ENCODE data around the gene CDC42BPG. TPM values are rescaled to one million over a fixed set of nuclear protein-coding genes. Genes with fewer than 3 reads are reported as not detected.

CDC42BPG gene
- total and polyA plus RNA-seq, 10 of the 15 experiments (the other 5 are each of a cell fraction or from before 2014, with no cell fraction given): 0.02 to 1.3 (median 0.09) TPM; not detected in 1

DNA sequence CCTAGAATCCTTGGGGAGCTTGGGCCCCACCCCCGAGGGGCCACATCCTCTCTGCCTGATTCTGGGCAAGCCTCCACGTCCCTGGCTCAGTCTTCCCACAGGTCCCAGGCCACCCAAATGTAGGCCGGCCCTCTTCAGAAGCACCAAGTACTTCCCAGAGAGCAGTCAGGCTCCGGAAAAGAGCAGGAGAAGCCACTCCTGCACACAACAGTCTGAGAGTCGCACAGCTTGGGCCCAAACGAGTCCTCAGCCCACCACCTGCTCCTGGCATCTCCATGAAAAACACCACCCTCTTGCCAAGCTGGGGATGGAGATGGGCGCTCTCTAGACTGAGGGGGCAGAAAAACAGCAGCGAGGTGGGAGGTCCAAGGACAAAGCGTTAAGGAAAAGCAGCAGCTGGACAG is 18.5 kb upstream of the CDC42BPG start:
- ChIA-PET SMC1A (ENCODE audit: uncharacterized antibody, unreplicated experiment) (interaction anchor here (1.3 to 15.0 kb wide), 3 partner anchors 12 to 22 kb away, joined by 3 to 306 read pairs (median 226); partner anchors contain the start of gene EHD1), POLR2A (interaction anchor here (13.8 to 24.3 kb wide), 2 partner anchors 13 to 18 kb away, joined by 232 to 620 read pairs; partner anchors contain the start of genes CDC42BPG and EHD1), RAD21 (ENCODE audit: unreplicated experiment) (interaction anchor here (13.2 to 15.8 kb wide), 2 partner anchors 14 to 15 kb away, joined by 253 to 316 read pairs; partner anchors contain the start of genes CDC42BPG and EHD1), CTCF (interaction anchor here (15.4 to 28.8 kb wide), 2 partner anchors 13 to 23 kb away, joined by 374 to 1208 read pairs; partner anchors contain the start of genes CDC42BPG and EHD1)
- Histone ChIP-seq H2AFZ (ENCODE audit: control insufficient read depth, low read depth, low read length) (no peak overlapping the region), H4K20me1 (ENCODE audit: control insufficient read depth, insufficient read depth) (no peaks in the 10 kb centered on the region), H3K36me3 (ENCODE audit: control insufficient read depth in 2 of 2, insufficient read depth in 2 of 2, low read length in 1 of 2) (peaks cover 20 to 29% of the 10 kb centered on the region in 2 experiments; a peak in 3 of 4 replicates), H3K4me2 (ENCODE audit: control insufficient read depth, insufficient read depth) (peak overlapping the region; percentile 52; the same call in 1 of the 2 replicates), H3K4me3 (no peak overlapping the region), H3K27ac (ENCODE audit: control insufficient read depth, insufficient read depth) (peak overlapping the region; percentile 99), H3K9me3 (replicated peaks; ENCODE audit: control insufficient read depth, insufficient read depth, low read length) (no peaks in the 10 kb centered on the region), H3K9ac (ENCODE audit: control insufficient read depth, insufficient read depth, low read length) (peak overlapping the region; percentile 9; the same call in 1 of the 2 replicates), H3K27me3 (replicated peaks in 1 of 2; ENCODE audit: control insufficient read depth in 2 of 2, insufficient read depth in 2 of 2, low read length in 1 of 2) (no peaks in the 10 kb centered on the region), H3K79me2 (ENCODE audit: control insufficient read depth, insufficient read depth, low read length) (peaks cover 78% of the 10 kb centered on the region), H3K4me1 (ENCODE audit: control insufficient read depth, insufficient read depth, low read length) (peaks cover 89% of the 10 kb centered on the region)
- FAIRE-seq (no peak), DNase-seq (ENCODE audit: low read depth, low spot score) (no peak), ATAC-seq (no peak)
- TF ChIP-seq PBX3 (IDR thresholded peaks at IDR 0.05; ENCODE audit: insufficient replicate concordance, low read depth, low read length): no peak
- TF ChIP-seq SMAD1 (IDR thresholded peaks at IDR 0.05; ENCODE audit: low read depth, partially characterized antibody): no peak
- no peak for TF ChIP-seq ZNF24 (IDR thresholded peaks at IDR 0.05)
- no peak for TF ChIP-seq RB1 (IDR thresholded peaks at IDR 0.05; ENCODE audit: borderline replicate concordance)
- TF ChIP-seq NFYA (IDR thresholded peaks at IDR 0.05; ENCODE audit: borderline replicate concordance, low read depth, low read length): no peak
- TF ChIP-seq, protein P1, sequence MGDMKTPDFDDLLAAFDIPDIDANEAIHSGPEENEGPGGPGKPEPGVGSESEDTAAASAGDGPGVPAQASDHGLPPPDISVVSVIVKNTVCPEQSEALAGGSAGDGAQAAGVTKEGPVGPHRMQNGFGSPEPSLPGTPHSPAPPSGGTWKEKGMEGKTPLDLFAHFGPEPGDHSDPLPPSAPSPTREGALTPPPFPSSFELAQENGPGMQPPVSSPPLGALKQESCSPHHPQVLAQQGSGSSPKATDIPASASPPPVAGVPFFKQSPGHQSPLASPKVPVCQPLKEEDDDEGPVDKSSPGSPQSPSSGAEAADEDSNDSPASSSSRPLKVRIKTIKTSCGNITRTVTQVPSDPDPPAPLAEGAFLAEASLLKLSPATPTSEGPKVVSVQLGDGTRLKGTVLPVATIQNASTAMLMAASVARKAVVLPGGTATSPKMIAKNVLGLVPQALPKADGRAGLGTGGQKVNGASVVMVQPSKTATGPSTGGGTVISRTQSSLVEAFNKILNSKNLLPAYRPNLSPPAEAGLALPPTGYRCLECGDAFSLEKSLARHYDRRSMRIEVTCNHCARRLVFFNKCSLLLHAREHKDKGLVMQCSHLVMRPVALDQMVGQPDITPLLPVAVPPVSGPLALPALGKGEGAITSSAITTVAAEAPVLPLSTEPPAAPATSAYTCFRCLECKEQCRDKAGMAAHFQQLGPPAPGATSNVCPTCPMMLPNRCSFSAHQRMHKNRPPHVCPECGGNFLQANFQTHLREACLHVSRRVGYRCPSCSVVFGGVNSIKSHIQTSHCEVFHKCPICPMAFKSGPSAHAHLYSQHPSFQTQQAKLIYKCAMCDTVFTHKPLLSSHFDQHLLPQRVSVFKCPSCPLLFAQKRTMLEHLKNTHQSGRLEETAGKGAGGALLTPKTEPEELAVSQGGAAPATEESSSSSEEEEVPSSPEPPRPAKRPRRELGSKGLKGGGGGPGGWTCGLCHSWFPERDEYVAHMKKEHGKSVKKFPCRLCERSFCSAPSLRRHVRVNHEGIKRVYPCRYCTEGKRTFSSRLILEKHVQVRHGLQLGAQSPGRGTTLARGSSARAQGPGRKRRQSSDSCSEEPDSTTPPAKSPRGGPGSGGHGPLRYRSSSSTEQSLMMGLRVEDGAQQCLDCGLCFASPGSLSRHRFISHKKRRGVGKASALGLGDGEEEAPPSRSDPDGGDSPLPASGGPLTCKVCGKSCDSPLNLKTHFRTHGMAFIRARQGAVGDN (IDR thresholded peaks at IDR 0.05): no peak
- TF ChIP-seq SMC3 (IDR thresholded peaks at IDR 0.05; ENCODE audit: borderline replicate concordance, low read length): no peak
- TF ChIP-seq ZNF207 (IDR thresholded peaks at IDR 0.05; ENCODE audit: borderline replicate concordance): no peak
- TF ChIP-seq TBL1XR1 (IDR thresholded peaks at IDR 0.05; ENCODE audit: low read depth, low read length): no peak
- no peak for TF ChIP-seq ATF7 (IDR thresholded peaks at IDR 0.05; ENCODE audit: low read depth)
- TF ChIP-seq NBN (IDR thresholded peaks at IDR 0.05): no peak
- TF ChIP-seq BHLHE40 (IDR thresholded peaks at IDR 0.05; ENCODE audit: borderline replicate concordance in 1 of 2, low read depth in 2 of 2, low read length in 1 of 2): no peak
- no peak for TF ChIP-seq STAT1 (conservative IDR thresholded peaks at IDR 0.05)
- TF ChIP-seq KLF5 (IDR thresholded peaks at IDR 0.05; ENCODE audit: partially characterized antibody): no peak
- no peak for TF ChIP-seq FOXK2 (IDR thresholded peaks at IDR 0.05)
- no peak for TF ChIP-seq BMI1 (IDR thresholded peaks at IDR 0.05; ENCODE audit: borderline replicate concordance)
- no peak for TF ChIP-seq EGR1 (IDR thresholded peaks at IDR 0.05; ENCODE audit: borderline replicate concordance in 1 of 2, low read depth in 2 of 2, low read length in 2 of 2)
- TF ChIP-seq IRF4 (IDR thresholded peaks at IDR 0.05; ENCODE audit: low read depth, low read length): no peak
- no peak for TF ChIP-seq JUND (IDR thresholded peaks at IDR 0.05; ENCODE audit: low read depth, low read length)
- in situ Hi-C loops (cut with MboI) (loop anchor here (10.0 kb wide), 1 partner anchor 562 kb away; the partner anchor contains the start of gene NEAT1), intact Hi-C loops (cut with micrococcal nuclease; ENCODE audit: unreplicated experiment) (no loop called here)
- BruUV-seq (replicated peaks): no TSS peak
- 81% methylated on average over 9 of the region's 9 CpGs for WGBS (ENCODE audit: insufficient coverage, insufficient replicate concordance, low lambda C conversion rate, missing lambda C conversion rate)
